ENCODE measurements around the gene IL6ST. TPM values are rescaled to one million over a fixed set of nuclear protein-coding genes. Genes with fewer than 3 reads are reported as not detected.

IL6ST gene
- total RNA-seq, 1 donor from 2014 or later: 69.7 TPM

GRCh38 chr5:55985181-55985580 is 9.6 kb downstream of the IL6ST start:
- no peak for DNase-seq (ENCODE audit: low spot score)
- Mint-ChIP-seq H3K4me1 (ENCODE audit: unreplicated experiment) (no peaks in the 10 kb centered on the region), H3K27ac (ENCODE audit: unreplicated experiment) (no peak overlapping the region), H3K27me3 (ENCODE audit: unreplicated experiment) (no peaks in the 10 kb centered on the region), H3K36me3 (ENCODE audit: low read depth, unreplicated experiment) (peaks cover 6% of the 10 kb centered on the region), H3K9me3 (ENCODE audit: unreplicated experiment) (no peaks in the 10 kb centered on the region), H3K4me3 (ENCODE audit: unreplicated experiment) (no peak overlapping the region)
- TF ChIP-seq CTCF (IDR thresholded peaks at IDR 0.05; ENCODE audit: unreplicated experiment): no peak

GRCh38 chr5:55983986-55984385 is 10.8 kb downstream of the IL6ST start:
- H3K36me3 Mint-ChIP-seq (ENCODE audit: low read depth, unreplicated experiment): peaks cover 6% of the 10 kb centered on the region
- DNase-seq (ENCODE audit: low spot score): no peak
- H3K27me3 Mint-ChIP-seq (ENCODE audit: unreplicated experiment): no peaks in the 10 kb centered on the region
- TF ChIP-seq CTCF (IDR thresholded peaks at IDR 0.05; ENCODE audit: unreplicated experiment): no peak
- no peaks in the 10 kb centered on the region for H3K4me1 Mint-ChIP-seq (ENCODE audit: unreplicated experiment)
- no peak overlapping the region for H3K27ac Mint-ChIP-seq (ENCODE audit: unreplicated experiment)
- no peaks in the 10 kb centered on the region for H3K9me3 Mint-ChIP-seq (ENCODE audit: unreplicated experiment)
- H3K4me3 Mint-ChIP-seq (ENCODE audit: unreplicated experiment): no peak overlapping the region

- no peak for TF ChIP-seq CTCF (IDR thresholded peaks at IDR 0.05; ENCODE audit: unreplicated experiment)
- no peak for DNase-seq (ENCODE audit: low spot score)
- peaks cover 10% of the 10 kb centered on the region for H3K36me3 Mint-ChIP-seq (ENCODE audit: low read depth, unreplicated experiment)
- H3K9me3 Mint-ChIP-seq (ENCODE audit: unreplicated experiment): no peaks in the 10 kb centered on the region
- H3K4me3 Mint-ChIP-seq (ENCODE audit: unreplicated experiment): no peak overlapping the region
- no peak overlapping the region for H3K27ac Mint-ChIP-seq (ENCODE audit: unreplicated experiment)
- no peaks in the 10 kb centered on the region for H3K27me3 Mint-ChIP-seq (ENCODE audit: unreplicated experiment)
- no peaks in the 10 kb centered on the region for H3K4me1 Mint-ChIP-seq (ENCODE audit: unreplicated experiment)
These were observed 11.8 kb downstream of the IL6ST start for GRCh38 chr5:55982957-55983381.

- DNase-seq (ENCODE audit: low spot score): no peak
- H3K4me3 Mint-ChIP-seq (ENCODE audit: unreplicated experiment): no peak overlapping the region
- H3K36me3 Mint-ChIP-seq (ENCODE audit: low read depth, unreplicated experiment): peaks cover 4% of the 10 kb centered on the region
- no peak for TF ChIP-seq CTCF (IDR thresholded peaks at IDR 0.05; ENCODE audit: unreplicated experiment)
- no peak overlapping the region for H3K27ac Mint-ChIP-seq (ENCODE audit: unreplicated experiment)
- peaks cover 6% of the 10 kb centered on the region for H3K4me1 Mint-ChIP-seq (ENCODE audit: unreplicated experiment)
- H3K9me3 Mint-ChIP-seq (ENCODE audit: unreplicated experiment): no peaks in the 10 kb centered on the region
- H3K27me3 Mint-ChIP-seq (ENCODE audit: unreplicated experiment): no peaks in the 10 kb centered on the region
These were observed 21.5 kb downstream of the IL6ST start for GRCh38 chr5:55973296-55973695.

GRCh38 chr5:55969956-55970355 is 24.8 kb downstream of the IL6ST start:
- H3K27ac Mint-ChIP-seq (ENCODE audit: unreplicated experiment): no peak overlapping the region
- peaks cover 1% of the 10 kb centered on the region for H3K27me3 Mint-ChIP-seq (ENCODE audit: unreplicated experiment)
- DNase-seq (ENCODE audit: low spot score): no peak
- peaks cover 6% of the 10 kb centered on the region for H3K4me1 Mint-ChIP-seq (ENCODE audit: unreplicated experiment)
- H3K4me3 Mint-ChIP-seq (ENCODE audit: unreplicated experiment): no peak overlapping the region
- H3K36me3 Mint-ChIP-seq (ENCODE audit: low read depth, unreplicated experiment): peaks cover 4% of the 10 kb centered on the region
- no peaks in the 10 kb centered on the region for H3K9me3 Mint-ChIP-seq (ENCODE audit: unreplicated experiment)
- TF ChIP-seq CTCF (IDR thresholded peaks at IDR 0.05; ENCODE audit: unreplicated experiment): no peak

All from endothelial cell (in vitro differentiated cells).